Measurements from ENCODE around the gene CLEC2A. TPM values are rescaled to one million over a fixed set of nuclear protein-coding genes. Genes with fewer than 3 reads are reported as not detected.

Gene CLEC2A
- polyA plus RNA-seq, 1 donor from 2014 or later, result not detected

DNA sequence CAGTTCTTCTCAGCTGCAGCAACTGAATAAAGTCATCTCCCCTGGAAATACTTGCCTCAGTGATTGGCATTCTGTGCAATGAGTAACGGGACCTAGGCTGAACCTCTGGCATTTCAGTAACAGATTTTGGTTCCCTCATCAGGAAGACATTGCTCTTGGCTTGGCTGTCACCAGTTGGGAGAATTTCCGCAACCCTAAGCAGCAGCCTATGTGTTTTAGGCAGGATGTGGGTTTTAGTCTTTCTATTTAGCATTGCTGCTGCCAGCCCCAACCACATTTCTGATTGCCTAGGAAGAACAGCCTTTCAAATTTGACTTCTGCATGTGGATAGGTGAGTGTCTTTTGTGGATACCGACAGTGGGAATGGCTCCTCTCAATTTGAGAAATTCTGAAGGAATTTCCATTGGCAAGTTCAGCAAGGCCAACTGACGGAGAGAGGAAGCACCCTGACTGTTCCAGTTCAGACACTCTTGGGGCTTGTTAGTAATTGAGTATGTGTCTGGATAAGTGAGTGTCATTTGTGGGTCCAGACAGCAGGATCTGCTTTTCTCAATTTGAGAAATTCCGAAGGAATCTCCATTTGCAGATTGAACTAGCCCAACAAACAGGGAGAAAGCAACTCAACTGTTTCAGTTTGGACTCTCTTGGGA, 19.0 kb upstream of the CLEC2A start:
- H4K20me1 ChIP-seq (ENCODE audit: insufficient read depth), result no peaks in the 10 kb centered on the region
- H3K27ac ChIP-seq (ENCODE audit: low read length), result no peak overlapping the region
- no peak overlapping the region for H3K9ac ChIP-seq (ENCODE audit: low read length)
- no peak overlapping the region for H3K4me2 ChIP-seq (ENCODE audit: low read length)
- H3K9me3 ChIP-seq (ENCODE audit: low read length), result no peaks in the 10 kb centered on the region
- no peaks in the 10 kb centered on the region for H3K27me3 ChIP-seq (ENCODE audit: insufficient read depth, low read depth, low read length)
- H3F3A ChIP-seq (ENCODE audit: insufficient read depth, low read length, poor library complexity, severe bottlenecking), result no peaks in the 10 kb centered on the region
- TF ChIP-seq RAD21 (conservative IDR thresholded peaks at IDR 0.05), result no peak
- no peak for TF ChIP-seq REST (IDR thresholded peaks at IDR 0.05; ENCODE audit: borderline replicate concordance)
- no peak for TF ChIP-seq MXI1 (conservative IDR thresholded peaks at IDR 0.05; ENCODE audit: poor library complexity, severe bottlenecking)
- TF ChIP-seq SMC3 (conservative IDR thresholded peaks at IDR 0.05; ENCODE audit: poor library complexity), result no peak
- no peak for TF ChIP-seq CTCF (IDR thresholded peaks at IDR 0.05; ENCODE audit: poor library complexity, severe bottlenecking)
- TF ChIP-seq TAF1 (IDR thresholded peaks at IDR 0.05; ENCODE audit: low read depth), result no peak
- no peak for TF ChIP-seq EZH2 (IDR thresholded peaks at IDR 0.05; ENCODE audit: borderline replicate concordance, insufficient read depth, low read length, poor library complexity, severe bottlenecking)
- no peak for TF ChIP-seq EP300 (conservative IDR thresholded peaks at IDR 0.05; ENCODE audit: poor library complexity, severe bottlenecking)
- no peak for TF ChIP-seq POLR2AphosphoS5 (IDR thresholded peaks at IDR 0.05)
- no peak overlapping the region for H3K4me3 ChIP-seq (ENCODE audit: low read length)
- no peaks in the 10 kb centered on the region for H3K79me2 ChIP-seq (replicated peaks; ENCODE audit: insufficient read depth, low read length)
- no peaks in the 10 kb centered on the region for H3K36me3 ChIP-seq (ENCODE audit: insufficient read depth, low read length)
- no peak overlapping the region for H2AFZ ChIP-seq (ENCODE audit: low read depth, low read length)
- H3K9me2 ChIP-seq (ENCODE audit: insufficient read depth, low read length), result no peaks in the 10 kb centered on the region

DNA sequence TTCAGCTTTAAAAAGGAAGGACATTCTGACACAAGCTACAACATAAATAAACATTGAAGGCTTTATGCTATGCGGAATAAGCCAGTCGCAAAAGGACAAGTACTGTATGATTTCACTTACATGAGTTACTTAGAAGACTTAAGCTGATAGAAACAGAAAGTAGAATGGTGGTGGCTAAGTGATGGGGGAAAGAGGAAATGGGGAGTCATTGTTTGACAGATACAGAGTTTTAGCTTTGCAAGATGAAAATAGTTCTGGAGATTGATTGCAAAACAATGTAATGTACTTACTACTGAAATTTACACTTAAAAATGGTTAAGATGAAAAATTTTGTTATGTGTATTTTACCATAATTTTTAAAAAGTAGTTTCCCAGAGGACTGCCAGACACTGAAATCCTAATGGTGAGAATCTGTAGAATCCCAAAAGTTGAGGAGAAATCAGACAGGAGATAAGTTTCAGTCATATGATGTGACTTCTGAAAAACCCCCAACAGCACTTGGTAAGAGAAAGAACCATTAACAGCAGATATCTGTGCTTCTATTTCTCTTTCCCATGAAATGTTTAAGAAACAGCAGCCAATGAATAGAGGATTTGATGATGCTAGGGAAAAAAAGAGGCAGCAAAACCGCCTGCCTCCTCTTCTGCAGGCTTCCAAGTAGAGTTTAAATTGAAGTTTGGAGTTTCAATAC, 16.6 kb upstream of the CLEC2A start:
- Histone ChIP-seq H3K9me2 (ENCODE audit: insufficient read depth, low read length) (no peaks in the 10 kb centered on the region), H2AFZ (ENCODE audit: low read depth, low read length) (no peak overlapping the region), H3K27me3 (ENCODE audit: insufficient read depth, low read depth, low read length) (no peaks in the 10 kb centered on the region), H3K9ac (ENCODE audit: low read length) (no peak overlapping the region), H3K36me3 (ENCODE audit: insufficient read depth, low read length) (no peaks in the 10 kb centered on the region), H4K20me1 (ENCODE audit: insufficient read depth) (no peaks in the 10 kb centered on the region), H3F3A (ENCODE audit: insufficient read depth, low read length, poor library complexity, severe bottlenecking) (no peaks in the 10 kb centered on the region), H3K9me3 (ENCODE audit: low read length) (no peaks in the 10 kb centered on the region), H3K27ac (ENCODE audit: low read length) (no peak overlapping the region), H3K4me2 (ENCODE audit: low read length) (no peak overlapping the region), H3K79me2 (replicated peaks; ENCODE audit: insufficient read depth, low read length) (no peaks in the 10 kb centered on the region), H3K4me3 (ENCODE audit: low read length) (no peak overlapping the region)
- no peak for TF ChIP-seq POLR2AphosphoS5 (IDR thresholded peaks at IDR 0.05)
- TF ChIP-seq TAF1 (IDR thresholded peaks at IDR 0.05; ENCODE audit: low read depth), result no peak
- TF ChIP-seq REST (IDR thresholded peaks at IDR 0.05; ENCODE audit: borderline replicate concordance), result no peak
- no peak for TF ChIP-seq EP300 (conservative IDR thresholded peaks at IDR 0.05; ENCODE audit: poor library complexity, severe bottlenecking)
- no peak for TF ChIP-seq RAD21 (conservative IDR thresholded peaks at IDR 0.05)
- TF ChIP-seq SMC3 (conservative IDR thresholded peaks at IDR 0.05; ENCODE audit: poor library complexity), result no peak
- no peak for TF ChIP-seq CTCF (IDR thresholded peaks at IDR 0.05; ENCODE audit: poor library complexity, severe bottlenecking)
- no peak for TF ChIP-seq EZH2 (IDR thresholded peaks at IDR 0.05; ENCODE audit: borderline replicate concordance, insufficient read depth, low read length, poor library complexity, severe bottlenecking)
- TF ChIP-seq MXI1 (conservative IDR thresholded peaks at IDR 0.05; ENCODE audit: poor library complexity, severe bottlenecking), result no peak

Measured in neural cell (in vitro differentiated cells).